HepG2 (cell line): ENCODE measurements around the gene PGA5. TPM values are rescaled to one million over a fixed set of nuclear protein-coding genes. Genes with fewer than 3 reads are reported as not detected.

ENCODE experiments used
- ATAC-seq: fragments of 200-7000 bp; cut with Tn5 transposase; 3 replicates; pipeline ENCODE4 v1.9.1; 2020; ENCODE audit warnings: mild to moderate bottlenecking, moderate library complexity
- BruUV-seq: library from RNA; stranded (reverse); fragments of 400-500 nt; replicated peaks from 2 replicates; lab custom pipeline; 2021; lab: Mats Ljungman, UMichigan
- CTCF ChIA-PET: fragments of 300-600 bp; formaldehyde crosslinking; extraction: SDS; loops from one replicate; lab custom pipeline; 2021; ENCODE audit warnings: low total read pairs, inconsistent platforms, low intra/inter-chr PET ratio; lab: Yijun Ruan, JAX
- POLR2A ChIA-PET: fragments of 350-600 bp; sonication (Branson Sonifier 250); formaldehyde crosslinking; loops from one replicate; lab custom pipeline; 2020; ENCODE audit warnings: antibody characterized with exemption, inconsistent platforms; lab: Yijun Ruan, JAX
- DNase-seq: peaks from one replicate; pipeline ENCODE4 v3.0.0-alpha.2; 2015; ENCODE audit warnings: low spot score
- FAIRE-seq: peaks from 3 replicates; lab custom pipeline; 2011; peaks lifted over from hg19 to GRCh38; lab: Jason Lieb, UNC
- H2AFZ ChIP-seq: one replicate; pipeline ENCODE4 v1.6.1; 2011; ENCODE audit warnings: low read length, inconsistent platforms
- H3K27ac ChIP-seq: fragments of 300-600 bp; 3 replicates; pipeline ENCODE4 v1.8.0; 2011; ENCODE audit warnings: mixed run types, mild to moderate bottlenecking, mixed read lengths, low read length, inconsistent platforms; ENCODE audit not compliant: insufficient read depth; ENCODE audit errors: extremely low read length
- H3K27me3 ChIP-seq, 2 experiments: fragments of 200-600 bp in 1 of 2; 2 replicates in 1 of 2; 3 replicates in 1 of 2; pipeline versions ENCODE4 v1.6.0 to v1.8.0; 2011; ENCODE audit warnings: low read length in 2 of 2, mild to moderate bottlenecking in 2 of 2, moderate library complexity in 2 of 2, inconsistent platforms in 1 of 2; ENCODE audit not compliant: insufficient read depth in 2 of 2, control insufficient read depth in 1 of 2
- H3K36me3 ChIP-seq, 2 experiments: fragments of 200-600 bp in 1 of 2; replicated peaks in 1 of 2; 2 replicates in 1 of 2; 3 replicates in 1 of 2; pipeline versions ENCODE4 v1.5.1 to v1.8.0; 2011; ENCODE audit warnings: low read length in 2 of 2, inconsistent platforms in 1 of 2; ENCODE audit not compliant: insufficient read depth in 2 of 2, control insufficient read depth in 1 of 2
- H3K4me1 ChIP-seq: 2 replicates; pipeline ENCODE4 v1.5.1; 2012; ENCODE audit warnings: low read length, inconsistent platforms; ENCODE audit not compliant: insufficient read depth
- H3K4me2 ChIP-seq: 2 replicates; pipeline ENCODE4 v1.6.0; 2011; ENCODE audit warnings: low read depth, low read length, inconsistent platforms
- H3K4me3 ChIP-seq, 3 experiments: fragments of 200-600 bp in 1 of 3; sonication (generic), shearing (Covaris generic) in 1 of 3; replicated peaks in 1 of 3; 2 replicates each; pipeline ENCODE4 v1.5.1; 2011 to 2016; ENCODE audit warnings: low read length in 3 of 3, inconsistent platforms in 2 of 3, low read depth in 2 of 3, mild to moderate bottlenecking in 2 of 3, control low read depth in 1 of 3, mixed read lengths in 1 of 3; ENCODE audit not compliant: insufficient read depth in 1 of 3
- H3K79me2 ChIP-seq: one replicate; pipeline ENCODE4 v1.6.1; 2011; ENCODE audit warnings: low read length, inconsistent platforms; ENCODE audit not compliant: insufficient read depth
- H3K9ac ChIP-seq: 2 replicates; pipeline ENCODE4 v1.6.0; 2011; ENCODE audit warnings: mild to moderate bottlenecking, low read depth, low read length, inconsistent platforms; ENCODE audit not compliant: insufficient read depth
- H3K9me3 ChIP-seq: 2 replicates; pipeline ENCODE4 v1.5.1; 2012; ENCODE audit warnings: mild to moderate bottlenecking, low read length
- H4K20me1 ChIP-seq: 2 replicates; pipeline ENCODE4 v1.6.0; 2011; ENCODE audit warnings: inconsistent platforms, mild to moderate bottlenecking, low read length, moderate library complexity; ENCODE audit not compliant: insufficient read depth
- ASH2L ChIP-seq: fragments of 300-600, 200-600 bp; sonication (generic); IDR thresholded peaks from 2 replicates; pipeline ENCODE4 v1.7.0; 2017; ENCODE audit warnings: low read depth, mild to moderate bottlenecking, moderate library complexity, mixed read lengths, low read length; ENCODE audit not compliant: insufficient read length
- CREM ChIP-seq, 2 experiments: sonication (generic) in 1 of 2; formaldehyde crosslinking in 1 of 2; IDR thresholded peaks; 2 replicates each; pipeline versions ENCODE4 v1.4.0 to v1.6.1; 2016 to 2020; ENCODE audit warnings: antibody characterized with exemption in 1 of 2, mild to moderate bottlenecking in 1 of 2, missing genetic modification reagents in 1 of 2
- KDM2A ChIP-seq: sonication (generic); formaldehyde crosslinking; IDR thresholded peaks from 2 replicates; pipeline ENCODE4 v1.4.0; 2020; ENCODE audit warnings: low read depth, missing genetic modification reagents, borderline replicate concordance
- KDM5B ChIP-seq: sonication (generic); formaldehyde crosslinking; IDR thresholded peaks from 2 replicates; pipeline ENCODE4 v1.4.0; 2020; ENCODE audit warnings: missing genetic modification reagents, mild to moderate bottlenecking, borderline replicate concordance
- MLLT10 ChIP-seq: sonication (generic); formaldehyde crosslinking; IDR thresholded peaks from 2 replicates; pipeline ENCODE4 v1.4.0; 2020; ENCODE audit warnings: missing genetic modification reagents
- MYNN ChIP-seq: sonication (generic); formaldehyde crosslinking; IDR thresholded peaks from 2 replicates; pipeline ENCODE4 v1.4.0; 2020; ENCODE audit warnings: mild to moderate bottlenecking, low read depth, missing genetic modification reagents
- NONO ChIP-seq, 2 experiments: fragments of 450-650 bp in 1 of 2; sonication (generic) in 1 of 2; formaldehyde crosslinking in 1 of 2; IDR thresholded peaks in 1 of 2; conservative IDR thresholded peaks in 1 of 2; 2 replicates each; pipeline versions ENCODE4 v1.6.1 to v1.8.0; 2017 to 2022; ENCODE audit warnings: mild to moderate bottlenecking in 1 of 2, missing genetic modification reagents in 1 of 2, moderate library complexity in 1 of 2
- NR2F2 ChIP-seq: IDR thresholded peaks from 2 replicates; pipeline ENCODE4 v1.6.1; 2012; ENCODE audit warnings: low read depth, inconsistent platforms, borderline replicate concordance
- POLR2A ChIP-seq, 2 experiments: IDR thresholded peaks; 2 replicates each; pipeline ENCODE4 v1.6.1; 2011; ENCODE audit warnings: low read depth in 2 of 2, low read length in 2 of 2, mild to moderate bottlenecking in 1 of 2, moderate library complexity in 1 of 2; ENCODE audit not compliant: insufficient read depth in 1 of 2
- POLR2AphosphoS2 ChIP-seq: IDR thresholded peaks from 2 replicates; pipeline ENCODE4 v1.6.1; 2011; ENCODE audit warnings: low read depth, low read length, improper control_type of control experiment
- SMARCC2 ChIP-seq: fragments of 450-650 bp; IDR thresholded peaks from 2 replicates; pipeline ENCODE4 v1.6.1; 2017; ENCODE audit warnings: antibody characterized with exemption, mild to moderate bottlenecking
- SNAPC2 ChIP-seq: sonication (generic); formaldehyde crosslinking; IDR thresholded peaks from 2 replicates; pipeline ENCODE4 v1.8.1; 2022; ENCODE audit warnings: mild to moderate bottlenecking, missing genetic modification reagents
- TBP ChIP-seq: sonication (generic); formaldehyde crosslinking; IDR thresholded peaks from 2 replicates; pipeline ENCODE4 v1.5.0; 2020; ENCODE audit warnings: missing genetic modification reagents
- THAP7 ChIP-seq: sonication (generic); formaldehyde crosslinking; IDR thresholded peaks from 2 replicates; pipeline ENCODE4 v1.8.1; 2023; ENCODE audit warnings: mild to moderate bottlenecking, missing genetic modification reagents
- ZKSCAN1 ChIP-seq: fragments of 150-350 bp; IDR thresholded peaks from 2 replicates; pipeline ENCODE4 v1.6.1; 2014; ENCODE audit warnings: low read length
- ZMYM3 ChIP-seq: sonication (generic); formaldehyde crosslinking; IDR thresholded peaks from 2 replicates; pipeline ENCODE4 v1.5.1; 2020; ENCODE audit warnings: mild to moderate bottlenecking, missing genetic modification reagents
- ZNF17 ChIP-seq: sonication (generic); formaldehyde crosslinking; IDR thresholded peaks from 2 replicates; pipeline ENCODE4 v1.5.0; 2020; ENCODE audit warnings: mild to moderate bottlenecking, missing genetic modification reagents
- ZNF513 ChIP-seq: sonication (generic); formaldehyde crosslinking; conservative IDR thresholded peaks from 2 replicates; pipeline ENCODE4 v1.5.0; 2020; ENCODE audit warnings: missing genetic modification reagents
- ZNF629 ChIP-seq: sonication (generic); formaldehyde crosslinking; conservative IDR thresholded peaks from 2 replicates; pipeline ENCODE4 v1.5.0; 2020; ENCODE audit warnings: missing genetic modification reagents
- ZNF777 ChIP-seq: sonication (generic); formaldehyde crosslinking; IDR thresholded peaks from 2 replicates; pipeline ENCODE4 v1.4.0; 2020; ENCODE audit warnings: missing genetic modification reagents
- WGBS: methylation state at CpG from one replicate; pipeline ENCODE4 v1.1.6; 2017; ENCODE audit warnings: low lambda C conversion rate; 5-methylcytosine and 5-hydroxymethylcytosine counted together
- in situ Hi-C: cut with HindIII; loops from 2 replicates; pipeline ENCODE4 v1.10.0; 2017; ENCODE audit warnings: low pct_unique_long_range_greater_than_20kb; ENCODE audit not compliant: extremely low pct_ligation_motif_present
- intact Hi-C: fragments of 100-400 bp; cut with micrococcal nuclease; formaldehyde crosslinking; loops from one replicate; pipeline ENCODE4 v1.10.0; 2022; ENCODE audit not compliant: unreplicated experiment
- polyA plus RNA-seq, 8 experiments: library from polyadenylated mRNA; depleted of rRNA in 3 of 8; stranded (reverse) in 7 of 8; unstranded in 1 of 8; fragments of >200 nt; fragmentation: Illumina TruSeq in 4 of 8; extraction: Trizol in 4 of 8; gene quantifications; 2 replicates each; pipeline versions ENCODE4 v1.2.1 to v1.2.3, GENCODE V29; 2011 to 2016; ENCODE audit warnings: low read depth in 4 of 8, missing spikeins in 1 of 8, mixed read lengths in 1 of 8; ENCODE audit not compliant: insufficient read depth in 1 of 8
- total RNA-seq, 5 experiments: library from RNA; depleted of rRNA; stranded (reverse); fragments of >200 nt; fragmentation: Illumina TruSeq; extraction: Trizol; gene quantifications; 2 replicates each; pipeline ENCODE4 v1.2.3, GENCODE V29; 2016; ENCODE audit warnings: low read depth in 1 of 5
- TF ChIP-seq, protein P1 (sequence below): sonication (generic); formaldehyde crosslinking; IDR thresholded peaks from 2 replicates; pipeline ENCODE4 v1.4.0; 2020; ENCODE audit warnings: missing genetic modification reagents, borderline replicate concordance

The PGA5 gene
- total and polyA plus RNA-seq, 2 of the 13 experiments (the other 11 are each of a cell fraction or from before 2014, with no cell fraction given) = not detected

DNA sequence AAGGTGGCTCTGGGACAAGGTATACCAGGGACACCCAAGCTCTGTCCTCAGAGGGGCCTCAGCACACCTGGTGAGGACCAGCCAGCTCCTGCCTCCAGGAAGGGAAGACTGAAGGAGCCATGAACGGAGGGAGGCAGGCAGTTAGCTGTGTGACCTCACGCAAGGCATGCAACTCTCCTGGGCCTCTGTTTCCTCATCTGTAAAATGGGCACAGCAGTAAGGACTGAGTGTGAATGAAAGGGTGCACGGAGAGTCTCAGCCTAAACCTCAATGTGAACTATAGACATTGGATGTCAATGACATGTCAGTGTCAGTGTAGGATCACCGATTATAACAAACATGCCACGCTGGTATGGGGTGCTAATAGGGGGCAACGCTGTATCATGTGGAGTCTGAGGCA lies 18.4 kb downstream of the PGA5 start:
- H3K4me2 ChIP-seq = no peak overlapping the region
- H3K4me3 ChIP-seq = no peak overlapping the region
- POLR2A ChIA-PET = no interaction called here
- H3K4me1 ChIP-seq = peaks cover 16% of the 10 kb centered on the region
- no peak for ATAC-seq
- no peak for FAIRE-seq
- in situ Hi-C loops (no loop called here), intact Hi-C loops (loop anchor here (10.0 kb wide), 2 partner anchors 75 to 125 kb away; partner anchors contain the start of genes DDB1 and TKFC)
- no peak overlapping the region for H3K27ac ChIP-seq
- over 99% methylated on average over 6 of the region's 6 CpGs for WGBS
- H2AFZ ChIP-seq = no peak overlapping the region
- peaks cover 11 to 50% of the 10 kb centered on the region in 2 experiments for H3K36me3 ChIP-seq
- no TSS peak for BruUV-seq
- no peak overlapping the region for H3K9ac ChIP-seq
- DNase-seq = no peak
- H4K20me1 ChIP-seq = peaks cover 5% of the 10 kb centered on the region; the same call in 1 of the 2 replicates
- no peaks in the 10 kb centered on the region for H3K9me3 ChIP-seq
- H3K27me3 ChIP-seq = no peaks in the 10 kb centered on the region
- no peaks in the 10 kb centered on the region for H3K79me2 ChIP-seq
- CTCF ChIA-PET = no interaction called here
- TF ChIP-seq, protein P1, sequence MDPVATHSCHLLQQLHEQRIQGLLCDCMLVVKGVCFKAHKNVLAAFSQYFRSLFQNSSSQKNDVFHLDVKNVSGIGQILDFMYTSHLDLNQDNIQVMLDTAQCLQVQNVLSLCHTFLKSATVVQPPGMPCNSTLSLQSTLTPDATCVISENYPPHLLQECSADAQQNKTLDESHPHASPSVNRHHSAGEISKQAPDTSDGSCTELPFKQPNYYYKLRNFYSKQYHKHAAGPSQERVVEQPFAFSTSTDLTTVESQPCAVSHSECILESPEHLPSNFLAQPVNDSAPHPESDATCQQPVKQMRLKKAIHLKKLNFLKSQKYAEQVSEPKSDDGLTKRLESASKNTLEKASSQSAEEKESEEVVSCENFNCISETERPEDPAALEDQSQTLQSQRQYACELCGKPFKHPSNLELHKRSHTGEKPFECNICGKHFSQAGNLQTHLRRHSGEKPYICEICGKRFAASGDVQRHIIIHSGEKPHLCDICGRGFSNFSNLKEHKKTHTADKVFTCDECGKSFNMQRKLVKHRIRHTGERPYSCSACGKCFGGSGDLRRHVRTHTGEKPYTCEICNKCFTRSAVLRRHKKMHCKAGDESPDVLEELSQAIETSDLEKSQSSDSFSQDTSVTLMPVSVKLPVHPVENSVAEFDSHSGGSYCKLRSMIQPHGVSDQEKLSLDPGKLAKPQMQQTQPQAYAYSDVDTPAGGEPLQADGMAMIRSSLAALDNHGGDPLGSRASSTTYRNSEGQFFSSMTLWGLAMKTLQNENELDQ (CRISPR knock-in tag) = no peak
- TF ChIP-seq SMARCC2 (no peak), ZMYM3 (CRISPR knock-in tag) (peak; percentile 86), SNAPC2 (CRISPR knock-in tag) (no peak), TBP (no peak), POLR2A (IDR thresholded peaks at IDR 0.05; ENCODE audit: insufficient read depth in 1 of 2, low read depth in 2 of 2, low read length in 2 of 2) (0 out of 4 replicates have a peak, but pooled peaks of 1 of the 2 experiments have one; percentile 27), ASH2L (no peak), NONO (IDR thresholded peaks at IDR 0.05) (no peak), NONO (CRISPR knock-in tag; conservative IDR thresholded peaks at IDR 0.05) (no peak), CREM (IDR thresholded peaks at IDR 0.05) (no peak), CREM (CRISPR knock-in tag; IDR thresholded peaks at IDR 0.05) (no peak), ZNF17 (CRISPR knock-in tag) (no peak), ZNF513 (CRISPR knock-in tag) (no peak), KDM5B (no peak), MYNN (CRISPR knock-in tag) (no peak), KDM2A (no peak), ZKSCAN1 (no peak), ZNF777 (CRISPR knock-in tag) (no peak), NR2F2 (no peak), ZNF629 (CRISPR knock-in tag) (peak; percentile 96), POLR2AphosphoS2 (0 out of 2 replicates have a peak, but pooled peaks have one; percentile 29), THAP7 (CRISPR knock-in tag) (no peak), MLLT10 (CRISPR knock-in tag) (no peak)
